Measurements from ENCODE around the gene STEAP2.

- TF ChIP-seq, protein P1, sequence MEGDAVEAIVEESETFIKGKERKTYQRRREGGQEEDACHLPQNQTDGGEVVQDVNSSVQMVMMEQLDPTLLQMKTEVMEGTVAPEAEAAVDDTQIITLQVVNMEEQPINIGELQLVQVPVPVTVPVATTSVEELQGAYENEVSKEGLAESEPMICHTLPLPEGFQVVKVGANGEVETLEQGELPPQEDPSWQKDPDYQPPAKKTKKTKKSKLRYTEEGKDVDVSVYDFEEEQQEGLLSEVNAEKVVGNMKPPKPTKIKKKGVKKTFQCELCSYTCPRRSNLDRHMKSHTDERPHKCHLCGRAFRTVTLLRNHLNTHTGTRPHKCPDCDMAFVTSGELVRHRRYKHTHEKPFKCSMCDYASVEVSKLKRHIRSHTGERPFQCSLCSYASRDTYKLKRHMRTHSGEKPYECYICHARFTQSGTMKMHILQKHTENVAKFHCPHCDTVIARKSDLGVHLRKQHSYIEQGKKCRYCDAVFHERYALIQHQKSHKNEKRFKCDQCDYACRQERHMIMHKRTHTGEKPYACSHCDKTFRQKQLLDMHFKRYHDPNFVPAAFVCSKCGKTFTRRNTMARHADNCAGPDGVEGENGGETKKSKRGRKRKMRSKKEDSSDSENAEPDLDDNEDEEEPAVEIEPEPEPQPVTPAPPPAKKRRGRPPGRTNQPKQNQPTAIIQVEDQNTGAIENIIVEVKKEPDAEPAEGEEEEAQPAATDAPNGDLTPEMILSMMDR (conservative IDR thresholded peaks at IDR 0.05) = no peak
- no peak for TF ChIP-seq EZH2 (IDR thresholded peaks at IDR 0.05; ENCODE audit: low read depth)
These were observed 62.6 kb downstream of the STEAP2 start for GRCh38 chr7:90274161-90274560.

All from PC-9 (cell line).